Sigmoid colon (tissue), 7 donors: ENCODE results near the gene FRAS1. TPM values are rescaled to one million over a fixed set of nuclear protein-coding genes. Genes with fewer than 3 reads are reported as not detected.

ENCODE experiments used
- DNase-seq: peaks from one replicate; pipeline ENCODE4 v3.0.0-alpha.2; 2019
- H3K27ac ChIP-seq, 4 donors: fragments of 200-600 bp; sonication (generic); one replicate each; pipeline ENCODE4 v1.5.1; 2016 to 2019; ENCODE audit warnings: mild to moderate bottlenecking in 1 of 4
- H3K27me3 ChIP-seq, 3 donors: fragments of 200-600 bp; sonication (generic); one replicate each; pipeline ENCODE4 v1.5.1; 2019; ENCODE audit warnings: mild to moderate bottlenecking in 1 of 3
- H3K36me3 ChIP-seq, 4 donors: fragments of 200-600 bp; sonication (generic); one replicate each; pipeline ENCODE4 v1.5.1; 2016 to 2019
- H3K4me1 ChIP-seq, 4 donors: fragments of 200-600 bp; sonication (generic); one replicate each; pipeline ENCODE4 v1.5.1; 2017 to 2019
- H3K4me3 ChIP-seq, 4 donors: fragments of 200-600 bp; sonication (generic); one replicate each; pipeline ENCODE4 v1.5.1; 2017 to 2019; ENCODE audit warnings: mild to moderate bottlenecking in 2 of 4, moderate library complexity in 1 of 4
- H3K9me3 ChIP-seq, 4 donors: fragments of 200-600 bp in 3 of 4; sonication (generic) in 3 of 4; one replicate each; pipeline versions ENCODE4 v1.5.1 to v1.6.1; 2013 to 2019
- EP300 ChIP-seq, 4 donors: sonication (generic); formaldehyde crosslinking; IDR thresholded peaks; one replicate each; pipeline ENCODE4 v1.6.1; 2017; ENCODE audit warnings: antibody characterized with exemption in 4 of 4
- POLR2A ChIP-seq, 2 donors: fragments of 450-650 bp; IDR thresholded peaks; one replicate each; pipeline ENCODE4 v1.6.1; 2016; ENCODE audit warnings: antibody characterized with exemption in 2 of 2, mild to moderate bottlenecking in 2 of 2, moderate library complexity in 2 of 2
- POLR2AphosphoS5 ChIP-seq, 4 donors: sonication (generic); formaldehyde crosslinking; IDR thresholded peaks; one replicate each; pipeline ENCODE4 v1.6.1; 2017; ENCODE audit warnings: antibody characterized with exemption in 4 of 4
- WGBS, 2 donors: extraction: QIAGEN DNeasy Blood & Tissue Kit; methylation state at CpG; one replicate each; pipeline ENCODE4 v1.1.7; 2013; 5-methylcytosine and 5-hydroxymethylcytosine counted together
- intact Hi-C: fragments of 100-400 bp; cut with DNase I; formaldehyde crosslinking; loops from one replicate; pipeline ENCODE4 v1.15.1; 2023
- polyA plus RNA-seq, 3 donors: library from polyadenylated mRNA; stranded (reverse); fragments of 200-250 nt; gene quantifications; one replicate each; pipeline ENCODE4 v1.2.3, GENCODE V29; 2013
- small RNA-seq, 3 donors: library from RNA; depleted of rRNA; stranded (forward); fragments of <200 nt; gene quantifications; one replicate each; pipeline ENCODE3, GENCODE V24; 2016
- total RNA-seq, 4 donors: library from RNA; depleted of rRNA; stranded (reverse); fragments of >200 nt; gene quantifications; one replicate each; pipeline ENCODE4 v1.1.0, GENCODE V29; 2016
- TF ChIP-seq, protein P1 (sequence below), 4 experiments: fragments of 450-650 bp in 3 of 4; fragments of 200-600 bp in 1 of 4; IDR thresholded peaks; one replicate each; pipeline ENCODE4 v1.5.1; 2016 to 2019; ENCODE audit warnings: antibody characterized with exemption in 4 of 4, mild to moderate bottlenecking in 3 of 4, moderate library complexity in 2 of 4
- donor health status: healthy with polysubstance abuse.
- donor health status: Bipolar disorder and iron deficiency.
- donor health status: healthy.

The FRAS1 gene
- total and polyA plus RNA-seq, 7 donors: under 0.01 to 22.4 (median 7.4) TPM; not detected in 1

DNA sequence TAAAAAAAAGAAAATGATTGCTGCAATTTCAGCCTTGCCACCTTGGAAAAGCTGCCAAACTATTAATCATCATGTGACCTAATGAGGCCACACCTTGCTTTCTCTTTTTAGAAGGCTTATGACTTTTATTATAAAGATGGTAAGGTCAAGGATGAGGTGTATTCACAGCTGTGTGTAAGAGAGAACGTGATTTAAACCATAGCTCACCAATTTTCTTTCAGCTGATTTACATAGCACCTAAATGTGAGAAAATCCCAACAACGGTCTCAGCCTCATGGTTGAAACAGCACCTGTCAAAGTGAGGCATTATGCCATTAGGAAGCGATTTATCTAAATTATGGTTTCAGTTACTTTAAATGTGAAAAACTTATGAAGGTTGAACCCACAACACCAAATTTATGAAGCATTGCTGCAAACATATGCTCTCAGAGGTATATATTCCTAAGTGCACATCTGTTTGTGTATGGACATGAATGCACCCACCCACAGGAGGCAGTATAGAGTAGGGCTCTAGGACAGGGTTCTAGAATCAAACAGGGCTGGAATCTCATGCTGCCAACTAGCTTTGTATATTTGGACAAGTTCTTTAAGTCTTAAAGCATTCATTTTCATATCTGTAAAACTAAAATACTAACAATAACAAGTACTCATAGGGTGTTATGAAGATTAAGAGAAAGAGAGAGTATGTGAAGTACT, 535.1 kb downstream of the FRAS1 start:
- Histone ChIP-seq H3K4me3 (no peak overlapping the region), H3K4me1 (no peaks in the 10 kb centered on the region), H3K27ac (no peak overlapping the region), H3K27me3 (no peaks in the 10 kb centered on the region), H3K9me3 (no peaks in the 10 kb centered on the region), H3K36me3 (peaks cover 0 to under 1% (median 0%) of the 10 kb centered on the region in 4 donors)
- no peak for DNase-seq
- no peak for TF ChIP-seq EP300 (IDR thresholded peaks at IDR 0.05)
- TF ChIP-seq, protein P1, sequence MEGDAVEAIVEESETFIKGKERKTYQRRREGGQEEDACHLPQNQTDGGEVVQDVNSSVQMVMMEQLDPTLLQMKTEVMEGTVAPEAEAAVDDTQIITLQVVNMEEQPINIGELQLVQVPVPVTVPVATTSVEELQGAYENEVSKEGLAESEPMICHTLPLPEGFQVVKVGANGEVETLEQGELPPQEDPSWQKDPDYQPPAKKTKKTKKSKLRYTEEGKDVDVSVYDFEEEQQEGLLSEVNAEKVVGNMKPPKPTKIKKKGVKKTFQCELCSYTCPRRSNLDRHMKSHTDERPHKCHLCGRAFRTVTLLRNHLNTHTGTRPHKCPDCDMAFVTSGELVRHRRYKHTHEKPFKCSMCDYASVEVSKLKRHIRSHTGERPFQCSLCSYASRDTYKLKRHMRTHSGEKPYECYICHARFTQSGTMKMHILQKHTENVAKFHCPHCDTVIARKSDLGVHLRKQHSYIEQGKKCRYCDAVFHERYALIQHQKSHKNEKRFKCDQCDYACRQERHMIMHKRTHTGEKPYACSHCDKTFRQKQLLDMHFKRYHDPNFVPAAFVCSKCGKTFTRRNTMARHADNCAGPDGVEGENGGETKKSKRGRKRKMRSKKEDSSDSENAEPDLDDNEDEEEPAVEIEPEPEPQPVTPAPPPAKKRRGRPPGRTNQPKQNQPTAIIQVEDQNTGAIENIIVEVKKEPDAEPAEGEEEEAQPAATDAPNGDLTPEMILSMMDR (IDR thresholded peaks at IDR 0.05): no peak
- no peak for TF ChIP-seq POLR2AphosphoS5 (IDR thresholded peaks at IDR 0.05)
- no peak for TF ChIP-seq POLR2A (IDR thresholded peaks at IDR 0.05)
- WGBS, 2 donors: 51 to 67% methylated on average over 3 of the region's 3 CpGs
- intact Hi-C loops: no loop called here

Small RNA genes lying within 50 kb of the gene (small RNA-seq; reads per million reads assigned to genes)
- 0 reads per million in 3 donors for gene AC114801.3

Other genes starting within 250 kb of the FRAS1 start
- gene CNOT6L, start 238.0 kb upstream of the FRAS1 start, total RNA-seq: 10 to 100 TPM; 17.5 to 21.6 (median 19.2) TPM
- gene CNOT6L, start 238.0 kb upstream of the FRAS1 start, polyA plus RNA-seq: 10 to 100 TPM in 2 of 3 donors, 1 to 10 TPM in 1; 4.2 to 13.7 (median 10.6) TPM
- 10 to 100 TPM; 23.2 to 30.0 (median 28.9) TPM for gene MRPL1, start 194.5 kb upstream of the FRAS1 start, total RNA-seq
- 10 to 100 TPM; 48.9 to 52.9 (median 51.1) TPM for gene MRPL1, start 194.5 kb upstream of the FRAS1 start, polyA plus RNA-seq